Keratinocyte (primary cell): ENCODE measurements around the gene XCL1. TPM values are rescaled to one million over a fixed set of nuclear protein-coding genes. Genes with fewer than 3 reads are reported as not detected.

Experiments
- DNase-seq: peaks from one replicate; pipeline ENCODE4 v3.0.0-alpha.2; 2011; ENCODE audit warnings: low read depth, missing footprints, low spot score
- FAIRE-seq: peaks from 2 replicates; lab custom pipeline; 2011; peaks lifted over from hg19 to GRCh38; lab: Jason Lieb, UNC
- H2AFZ ChIP-seq: 2 replicates; pipeline ENCODE4 v1.6.0; 2012; ENCODE audit warnings: low read length, control low read depth, inconsistent platforms; ENCODE audit not compliant: control insufficient read depth
- H3K27ac ChIP-seq: 2 replicates; pipeline ENCODE4 v1.5.1; 2011; ENCODE audit warnings: low read length; ENCODE audit not compliant: control insufficient read depth, insufficient read depth
- H3K27me3 ChIP-seq: 3 replicates; pipeline ENCODE4 v1.6.0; 2011; ENCODE audit warnings: low read length; ENCODE audit not compliant: control insufficient read depth, insufficient read depth; ENCODE audit errors: extremely low read depth
- H3K36me3 ChIP-seq, 2 experiments: 2 replicates in 1 of 2; 3 replicates in 1 of 2; pipeline ENCODE4 v1.5.1; 2011; ENCODE audit warnings: low read length in 2 of 2, mild to moderate bottlenecking in 1 of 2; ENCODE audit not compliant: control insufficient read depth in 2 of 2, insufficient read depth in 2 of 2; ENCODE audit errors: extremely low read depth in 1 of 2
- H3K4me1 ChIP-seq: 3 replicates; pipeline ENCODE4 v1.5.1; 2011; ENCODE audit warnings: low read length; ENCODE audit not compliant: control insufficient read depth, insufficient read depth; ENCODE audit errors: extremely low read depth
- H3K4me2 ChIP-seq: 3 replicates; pipeline ENCODE4 v1.6.0; 2011; ENCODE audit warnings: low read depth, low read length; ENCODE audit not compliant: control insufficient read depth, insufficient read depth; ENCODE audit errors: extremely low read depth
- H3K4me3 ChIP-seq, 3 experiments: fragments of 200-600 bp in 1 of 3; sonication (generic) in 1 of 3; 2 replicates in 2 of 3; 3 replicates in 1 of 3; pipeline ENCODE4 v1.5.1; 2011 to 2016; ENCODE audit warnings: low read length in 3 of 3, mild to moderate bottlenecking in 3 of 3, control low read depth in 2 of 3, inconsistent platforms in 1 of 3, low read depth in 1 of 3, mixed read lengths in 1 of 3, mixed run types in 1 of 3, moderate library complexity in 1 of 3; ENCODE audit not compliant: control insufficient read depth in 2 of 3, insufficient read depth in 2 of 3; ENCODE audit errors: extremely low read depth in 1 of 3
- H3K79me2 ChIP-seq: 2 replicates; pipeline ENCODE4 v1.6.0; 2012; ENCODE audit warnings: low read length; ENCODE audit not compliant: control insufficient read depth, insufficient read depth
- H3K9ac ChIP-seq: 3 replicates; pipeline ENCODE4 v1.6.0; 2011; ENCODE audit warnings: low read length; ENCODE audit not compliant: control insufficient read depth, insufficient read depth; ENCODE audit errors: extremely low read depth
- H3K9me1 ChIP-seq: 3 replicates; pipeline ENCODE4 v1.6.0; 2011; ENCODE audit warnings: low read length; ENCODE audit not compliant: control insufficient read depth, insufficient read depth; ENCODE audit errors: extremely low read depth
- H3K9me3 ChIP-seq: 2 replicates; pipeline ENCODE4 v1.5.1; 2012; ENCODE audit warnings: low read depth, low read length; ENCODE audit not compliant: control insufficient read depth
- H4K20me1 ChIP-seq: 3 replicates; pipeline ENCODE4 v1.6.0; 2011; ENCODE audit warnings: low read length; ENCODE audit not compliant: control insufficient read depth, insufficient read depth; ENCODE audit errors: extremely low read depth
- CTCF ChIP-seq, 3 experiments: IDR thresholded peaks in 1 of 3; conservative IDR thresholded peaks in 1 of 3; optimal IDR thresholded peaks in 1 of 3; 2 replicates in 2 of 3; 3 replicates in 1 of 3; pipeline versions ENCODE3 to v1.5.1; 2011; ENCODE audit warnings: low read length in 3 of 3, mild to moderate bottlenecking in 3 of 3, moderate library complexity in 2 of 3, control low read depth in 1 of 3, inconsistent platforms in 1 of 3; ENCODE audit not compliant: insufficient read depth in 2 of 3; ENCODE audit errors: extremely low read depth in 1 of 3
- EZH2 ChIP-seq: IDR thresholded peaks from one replicate; pipeline ENCODE4 v1.6.1; 2012; ENCODE audit warnings: inconsistent platforms, mild to moderate bottlenecking, low read length, moderate library complexity
- dilution Hi-C: fragments of 300-500 bp; cut with MboI; formaldehyde crosslinking; loops from one replicate; pipeline ENCODE4 v1.7.0; 2020; ENCODE audit warnings: low sequenced_read_pairs; ENCODE audit not compliant: extremely low pct_ligation_motif_present
- polyA plus RNA-seq, 5 experiments: library from polyadenylated mRNA; depleted of rRNA in 3 of 5; stranded (reverse) in 3 of 5; stranded (forward) in 1 of 5; unstranded in 1 of 5; fragments of >200 nt; gene quantifications; 1 replicate in 1 of 5; 2 replicates in 3 of 5; 3 replicates in 1 of 5; pipeline versions ENCODE4 v1.2.1 to v1.2.3, GENCODE V29; 2011 to 2012; ENCODE audit warnings: missing spikeins in 2 of 5, low read depth in 1 of 5, low replicate concordance in 1 of 5

XCL1 gene
- polyA plus RNA-seq, 1 donor (not counting 4 experiments of a cell fraction or from before 2014, with no cell fraction given), result 0.18 TPM

- no peak overlapping the region for H3K4me2 ChIP-seq
- no peaks in the 10 kb centered on the region for H3K79me2 ChIP-seq
- no peak overlapping the region for H3K9ac ChIP-seq
- no peaks in the 10 kb centered on the region for H3K9me3 ChIP-seq
- H3K4me3 ChIP-seq, result no peak overlapping the region
- H3K27me3 ChIP-seq, result peaks cover 9% of the 10 kb centered on the region
- no peak overlapping the region for H2AFZ ChIP-seq
- no peaks in the 10 kb centered on the region for H3K9me1 ChIP-seq
- TF ChIP-seq CTCF (optimal IDR thresholded peaks at IDR 0.05 in 1 of 3, IDR thresholded peaks at IDR 0.05 in 1 of 3, conservative IDR thresholded peaks at IDR 0.05 in 1 of 3; ENCODE audit: extremely low read depth in 1 of 3, insufficient read depth in 2 of 3, low read length in 3 of 3), result no peak
- no peak for TF ChIP-seq EZH2
- no peaks in the 10 kb centered on the region for H3K4me1 ChIP-seq
- no peaks in the 10 kb centered on the region for H4K20me1 ChIP-seq
- no peak for FAIRE-seq
- DNase-seq, result no peak
- dilution Hi-C loops, result no loop called here
- no peak overlapping the region for H3K27ac ChIP-seq
- no peaks in the 10 kb centered on the region for H3K36me3 ChIP-seq
Observed at GRCh38 chr1:168550971-168551370, 25.4 kb upstream of the XCL1 start.

GRCh38 chr1:168551688-168552087, 24.7 kb upstream of the XCL1 start:
- H3K4me1 ChIP-seq, result no peaks in the 10 kb centered on the region
- DNase-seq (no peak), FAIRE-seq (no peak)
- H3K9me1 ChIP-seq, result no peaks in the 10 kb centered on the region
- H3K27me3 ChIP-seq, result peaks cover 9% of the 10 kb centered on the region
- no peak overlapping the region for H3K9ac ChIP-seq
- no peaks in the 10 kb centered on the region for H3K36me3 ChIP-seq
- no peak overlapping the region for H3K27ac ChIP-seq
- no peaks in the 10 kb centered on the region for H4K20me1 ChIP-seq
- H2AFZ ChIP-seq, result no peak overlapping the region
- dilution Hi-C loops, result no loop called here
- no peaks in the 10 kb centered on the region for H3K79me2 ChIP-seq
- TF ChIP-seq CTCF (optimal IDR thresholded peaks at IDR 0.05 in 1 of 3, IDR thresholded peaks at IDR 0.05 in 1 of 3, conservative IDR thresholded peaks at IDR 0.05 in 1 of 3; ENCODE audit: extremely low read depth in 1 of 3, insufficient read depth in 2 of 3, low read length in 3 of 3) (no peak), EZH2 (no peak)
- H3K4me2 ChIP-seq, result no peak overlapping the region
- H3K9me3 ChIP-seq, result no peaks in the 10 kb centered on the region
- H3K4me3 ChIP-seq, result no peak overlapping the region
